Ammon's horn (tissue), 1 donor: Measurements from ENCODE around the gene RC3H2.

Source experiments
- DNase-seq: peaks from one replicate; pipeline ENCODE4 v3.0.0-alpha.2; 2016; ENCODE audit warnings: low spot score

Gene RC3H2

DNA sequence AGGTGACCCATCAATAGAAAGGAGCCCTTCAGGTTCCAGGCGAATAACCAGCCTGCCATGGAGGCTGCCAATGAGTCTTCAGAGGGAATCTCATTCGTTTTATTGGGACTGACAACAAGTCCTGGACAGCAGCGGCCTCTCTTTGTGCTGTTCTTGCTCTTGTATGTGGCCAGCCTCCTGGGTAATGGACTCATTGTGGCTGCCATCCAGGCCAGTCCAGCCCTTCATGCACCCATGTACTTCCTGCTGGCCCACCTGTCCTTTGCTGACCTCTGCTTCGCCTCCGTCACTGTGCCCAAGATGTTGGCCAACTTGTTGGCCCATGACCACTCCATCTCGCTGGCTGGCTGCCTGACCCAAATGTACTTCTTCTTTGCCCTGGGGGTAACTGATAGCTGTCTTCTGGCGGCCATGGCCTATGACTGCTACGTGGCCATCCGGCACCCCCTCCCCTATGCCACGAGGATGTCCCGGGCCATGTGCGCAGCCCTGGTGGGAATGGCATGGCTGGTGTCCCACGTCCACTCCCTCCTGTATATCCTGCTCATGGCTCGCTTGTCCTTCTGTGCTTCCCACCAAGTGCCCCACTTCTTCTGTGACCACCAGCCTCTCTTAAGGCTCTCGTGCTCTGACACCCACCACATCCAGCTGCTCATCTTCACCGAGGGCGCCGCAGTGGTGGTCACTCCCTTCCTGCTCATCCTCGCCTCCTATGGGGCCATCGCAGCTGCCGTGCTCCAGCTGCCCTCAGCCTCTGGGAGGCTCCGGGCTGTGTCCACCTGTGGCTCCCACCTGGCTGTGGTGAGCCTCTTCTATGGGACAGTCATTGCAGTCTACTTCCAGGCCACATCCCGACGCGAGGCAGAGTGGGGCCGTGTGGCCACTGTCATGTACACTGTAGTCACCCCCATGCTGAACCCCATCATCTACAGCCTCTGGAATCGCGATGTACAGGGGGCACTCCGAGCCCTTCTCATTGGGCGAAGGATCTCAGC lies 104.8 kb downstream of the RC3H2 start, which contains the start of gene OR1K1:
TSS of gene OR1K1 (plus strand) at position 58 of the 995 bp plus-strand sequence. CDS start at position 58, 0 bp downstream.
- DNase-seq: no peak

DNA sequence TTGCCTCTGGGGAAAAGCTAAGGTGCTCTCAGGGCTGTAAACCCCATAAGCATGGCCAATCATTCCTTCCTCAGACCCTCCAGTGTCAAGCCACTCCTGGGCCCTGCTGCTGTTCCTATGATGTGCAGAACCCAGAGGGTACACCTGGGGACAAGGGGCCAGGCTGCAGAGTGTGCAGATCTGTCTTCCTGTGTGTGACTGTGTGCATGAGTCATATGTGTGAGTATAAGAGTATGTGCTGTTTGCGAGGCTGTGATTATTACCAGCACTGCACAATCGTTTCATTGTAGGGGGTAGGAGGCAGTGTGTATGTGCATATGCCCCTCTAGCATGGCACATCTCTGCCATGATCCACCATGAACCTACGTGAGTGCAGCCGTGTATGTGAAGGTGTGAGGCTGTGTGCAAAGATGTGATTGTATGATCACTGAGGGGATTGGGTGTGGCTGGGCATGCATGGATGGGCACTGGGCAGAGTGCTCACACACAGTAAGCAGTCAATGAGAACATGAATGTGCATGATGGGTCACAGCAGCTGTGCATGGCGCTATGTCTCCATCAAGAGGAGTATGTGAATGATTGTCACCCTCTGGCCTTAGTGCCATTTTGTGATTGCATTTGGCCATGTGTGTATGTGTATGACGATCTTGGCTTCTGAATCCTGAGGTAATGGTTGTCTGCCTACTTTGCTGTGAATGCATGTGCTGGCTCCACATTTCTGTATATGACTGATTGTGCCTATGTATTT lies 107.7 kb downstream of the RC3H2 start:
- no peak for DNase-seq
